Transverse colon (tissue), 4 donors: ENCODE results near the gene MS4A6E.

Source experiments
- CTCF ChIP-seq, 5 experiments: fragments of 200-600 bp in 3 of 5; fragments of 450-650 bp in 2 of 5; sonication (generic) in 3 of 5; IDR thresholded peaks; 1 replicate in 2 of 5; 2 replicates in 3 of 5; pipeline ENCODE4 v1.5.1; 2016 to 2017; ENCODE audit warnings: antibody characterized with exemption in 5 of 5, inconsistent platforms in 3 of 5, mild to moderate bottlenecking in 2 of 5, moderate library complexity in 1 of 5
- EP300 ChIP-seq: sonication (generic); formaldehyde crosslinking; IDR thresholded peaks from one replicate; pipeline ENCODE4 v1.6.1; 2017; ENCODE audit warnings: antibody characterized with exemption, low read depth
- POLR2A ChIP-seq: fragments of 450-650 bp; IDR thresholded peaks from one replicate; pipeline ENCODE4 v1.6.1; 2016; ENCODE audit warnings: antibody characterized with exemption, mild to moderate bottlenecking, moderate library complexity
- POLR2AphosphoS5 ChIP-seq, 3 donors: sonication (generic); formaldehyde crosslinking; IDR thresholded peaks; one replicate each; pipeline ENCODE4 v1.6.1; 2016; ENCODE audit warnings: antibody characterized with exemption in 3 of 3

- TF ChIP-seq EP300, result no peak
- no peak for TF ChIP-seq CTCF (IDR thresholded peaks at IDR 0.05)
- no peak for TF ChIP-seq POLR2AphosphoS5 (IDR thresholded peaks at IDR 0.05)
- no peak for TF ChIP-seq POLR2A
Measured at GRCh38 chr11:60389279-60389910, 62.3 kb downstream of the MS4A6E start.
